Astrocyte (in vitro differentiated cells and primary cell): Measurements from ENCODE around the gene FAM81A.

Experiments
- EZH2 ChIP-seq: IDR thresholded peaks from 2 replicates; pipeline ENCODE4 v1.6.1; 2012; ENCODE audit warnings: mild to moderate bottlenecking, low read length, inconsistent platforms; ENCODE audit not compliant: insufficient read depth
- TF ChIP-seq, protein P1 (sequence below): IDR thresholded peaks from 2 replicates; pipeline ENCODE4 v1.5.1; 2011; ENCODE audit warnings: low read depth, mild to moderate bottlenecking, inconsistent platforms, low read length, moderate library complexity; ENCODE audit not compliant: insufficient read depth

DNA sequence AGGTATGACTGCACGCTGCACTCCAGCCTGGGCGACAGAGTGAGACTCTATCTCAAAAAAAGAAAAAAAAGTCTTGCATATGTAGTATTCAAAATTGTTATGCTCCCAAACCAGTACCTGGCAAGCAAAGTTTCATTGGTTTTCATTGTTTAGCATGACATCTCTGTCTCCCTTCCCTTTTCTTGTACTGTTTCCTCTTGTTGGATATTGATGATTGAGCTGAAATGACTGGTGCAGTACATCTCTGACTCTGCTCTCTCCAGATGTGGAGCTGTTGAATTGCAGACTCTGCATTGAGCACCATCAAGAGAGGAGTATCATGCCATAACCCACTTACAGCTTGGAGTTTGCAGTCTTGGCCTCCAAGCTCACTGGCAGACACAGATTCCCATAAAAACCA is 77.2 kb downstream of the FAM81A start:
- TF ChIP-seq, protein P1, sequence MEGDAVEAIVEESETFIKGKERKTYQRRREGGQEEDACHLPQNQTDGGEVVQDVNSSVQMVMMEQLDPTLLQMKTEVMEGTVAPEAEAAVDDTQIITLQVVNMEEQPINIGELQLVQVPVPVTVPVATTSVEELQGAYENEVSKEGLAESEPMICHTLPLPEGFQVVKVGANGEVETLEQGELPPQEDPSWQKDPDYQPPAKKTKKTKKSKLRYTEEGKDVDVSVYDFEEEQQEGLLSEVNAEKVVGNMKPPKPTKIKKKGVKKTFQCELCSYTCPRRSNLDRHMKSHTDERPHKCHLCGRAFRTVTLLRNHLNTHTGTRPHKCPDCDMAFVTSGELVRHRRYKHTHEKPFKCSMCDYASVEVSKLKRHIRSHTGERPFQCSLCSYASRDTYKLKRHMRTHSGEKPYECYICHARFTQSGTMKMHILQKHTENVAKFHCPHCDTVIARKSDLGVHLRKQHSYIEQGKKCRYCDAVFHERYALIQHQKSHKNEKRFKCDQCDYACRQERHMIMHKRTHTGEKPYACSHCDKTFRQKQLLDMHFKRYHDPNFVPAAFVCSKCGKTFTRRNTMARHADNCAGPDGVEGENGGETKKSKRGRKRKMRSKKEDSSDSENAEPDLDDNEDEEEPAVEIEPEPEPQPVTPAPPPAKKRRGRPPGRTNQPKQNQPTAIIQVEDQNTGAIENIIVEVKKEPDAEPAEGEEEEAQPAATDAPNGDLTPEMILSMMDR, result no peak
- TF ChIP-seq EZH2, result no peak
